ENCODE results near the gene SEMA4A.

The SEMA4A gene

DNA sequence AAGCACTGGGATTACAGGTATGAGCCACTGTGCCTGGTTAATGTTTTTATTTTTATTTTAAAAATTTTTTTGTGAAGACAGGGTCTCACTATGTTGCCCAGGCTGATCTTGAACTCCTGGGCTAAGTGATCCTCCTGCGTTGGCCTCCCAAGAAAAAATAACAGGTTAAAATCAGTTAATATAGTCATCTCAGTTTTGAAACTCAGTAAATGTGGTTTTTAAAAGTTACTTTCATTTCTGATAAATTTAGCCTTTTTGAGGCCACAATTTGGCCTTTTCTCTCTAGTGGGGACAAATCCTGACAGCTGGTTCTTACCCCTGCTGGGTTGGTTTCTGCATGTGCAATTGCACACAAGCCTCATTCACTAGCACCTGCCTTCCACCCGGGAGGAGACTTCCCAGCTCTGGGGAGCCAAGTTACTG, 72.7 kb downstream of the SEMA4A start:
- Histone ChIP-seq H3K9ac (ENCODE audit: low read depth, low read length) (no peak overlapping the region), H3K36me3 (ENCODE audit: insufficient read depth, low read length) (peaks cover 5% of the 10 kb centered on the region; the same call in 1 of the 2 replicates), H3K4me1 (ENCODE audit: insufficient read depth, low read length) (no peaks in the 10 kb centered on the region)

DNA sequence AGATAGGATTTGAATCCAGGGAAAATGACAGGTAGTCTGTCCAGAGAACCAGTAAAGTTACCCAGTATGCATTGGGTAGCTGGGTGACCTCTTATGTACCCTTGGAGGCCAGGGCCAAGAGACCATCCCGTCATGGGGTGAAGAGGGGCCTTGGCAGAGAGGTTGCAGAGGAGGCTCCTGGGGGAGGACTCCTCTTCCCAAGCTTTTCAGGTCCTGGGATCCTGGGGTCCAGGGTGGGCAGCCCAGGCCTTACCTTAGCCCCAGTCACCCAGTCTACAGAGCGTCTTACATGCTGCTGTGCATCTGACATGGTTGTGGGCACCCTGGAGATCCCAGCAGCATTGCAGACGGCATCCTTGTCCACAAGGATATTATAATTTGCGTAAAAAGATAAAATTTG, 73.4 kb downstream of the SEMA4A start:
- H3K36me3 ChIP-seq (ENCODE audit: insufficient read depth, low read length) = peaks cover 5% of the 10 kb centered on the region; the same call in 1 of the 2 replicates
- no peaks in the 10 kb centered on the region for H3K4me1 ChIP-seq (ENCODE audit: insufficient read depth, low read length)
- no peaks in the 10 kb centered on the region for H3K9me3 ChIP-seq (ENCODE audit: control insufficient read depth, insufficient read depth, low read length)
- H3K9ac ChIP-seq (ENCODE audit: low read depth, low read length) = no peak overlapping the region

More for the DNA sequence above, 72.7 kb downstream of the SEMA4A start:
- H3K9me3 ChIP-seq (ENCODE audit: control insufficient read depth, insufficient read depth, low read length) = no peaks in the 10 kb centered on the region
